K562 (cell line): Measurements from ENCODE around the gene WWC2.

ENCODE experiments used
- BRF2 ChIP-seq: IDR thresholded peaks from 3 replicates; pipeline ENCODE4 v1.6.1; 2011; ENCODE audit warnings: borderline replicate concordance, mild to moderate bottlenecking; ENCODE audit not compliant: insufficient read length, insufficient read depth
- CREM ChIP-seq: IDR thresholded peaks from 2 replicates; pipeline ENCODE4 v1.6.1; 2014; ENCODE audit warnings: antibody characterized with exemption, low read depth
- EP300 ChIP-seq: IDR thresholded peaks from 2 replicates; pipeline ENCODE4 v1.6.1; 2012; ENCODE audit warnings: low read length, improper control_type of control experiment
- ETV6 ChIP-seq, 3 experiments: fragments of 150-350 bp in 1 of 3; sonication (generic) in 1 of 3; formaldehyde crosslinking in 1 of 3; IDR thresholded peaks; 2 replicates each; pipeline versions ENCODE4 v1.6.1 to v1.8.0; 2014 to 2022; ENCODE audit warnings: borderline replicate concordance in 2 of 3, low read depth in 2 of 3, antibody characterized with exemption in 1 of 3, low read length in 1 of 3, mild to moderate bottlenecking in 1 of 3, missing genetic modification reagents in 1 of 3
- FOXP4 ChIP-seq: sonication (generic); formaldehyde crosslinking; IDR thresholded peaks from 2 replicates; pipeline ENCODE4 v1.8.0; 2022; ENCODE audit warnings: mild to moderate bottlenecking, missing genetic modification reagents, borderline replicate concordance
- MAX ChIP-seq: sonication (generic); formaldehyde crosslinking; IDR thresholded peaks from 2 replicates; pipeline ENCODE4 v1.9.0; 2022; ENCODE audit warnings: mild to moderate bottlenecking, missing genetic modification reagents
- PHB ChIP-seq: fragments of 250-450 bp; sonication (Bioruptor Pico); IDR thresholded peaks from 2 replicates; pipeline ENCODE4 v1.5.0; 2021
- TARDBP ChIP-seq: fragments of 450-650 bp; IDR thresholded peaks from 2 replicates; pipeline ENCODE4 v1.6.1; 2016
- TF ChIP-seq, protein P1 (sequence below), 2 experiments: fragments of 450-650 bp; formaldehyde crosslinking in 1 of 2; IDR thresholded peaks; 2 replicates each; pipeline versions ENCODE4 v1.4.0 to v1.6.1; 2014 to 2020; ENCODE audit warnings: mild to moderate bottlenecking in 2 of 2, borderline replicate concordance in 1 of 2, low read depth in 1 of 2

GRCh38 chr4:183256343-183256742, 157.3 kb downstream of the WWC2 start:
- TF ChIP-seq TARDBP (no peak), PHB (CRISPR knock-in tag) (no peak), FOXP4 (no peak), BRF2 (no peak), CREM (no peak), MAX (CRISPR knock-in tag) (no peak), ETV6 (IDR thresholded peaks at IDR 0.05; ENCODE audit: borderline replicate concordance in 1 of 2, low read depth in 2 of 2, low read length in 1 of 2) (no peak), ETV6 (CRISPR knock-in tag; IDR thresholded peaks at IDR 0.05; ENCODE audit: borderline replicate concordance) (no peak), EP300 (no peak)
- TF ChIP-seq, protein P1, sequence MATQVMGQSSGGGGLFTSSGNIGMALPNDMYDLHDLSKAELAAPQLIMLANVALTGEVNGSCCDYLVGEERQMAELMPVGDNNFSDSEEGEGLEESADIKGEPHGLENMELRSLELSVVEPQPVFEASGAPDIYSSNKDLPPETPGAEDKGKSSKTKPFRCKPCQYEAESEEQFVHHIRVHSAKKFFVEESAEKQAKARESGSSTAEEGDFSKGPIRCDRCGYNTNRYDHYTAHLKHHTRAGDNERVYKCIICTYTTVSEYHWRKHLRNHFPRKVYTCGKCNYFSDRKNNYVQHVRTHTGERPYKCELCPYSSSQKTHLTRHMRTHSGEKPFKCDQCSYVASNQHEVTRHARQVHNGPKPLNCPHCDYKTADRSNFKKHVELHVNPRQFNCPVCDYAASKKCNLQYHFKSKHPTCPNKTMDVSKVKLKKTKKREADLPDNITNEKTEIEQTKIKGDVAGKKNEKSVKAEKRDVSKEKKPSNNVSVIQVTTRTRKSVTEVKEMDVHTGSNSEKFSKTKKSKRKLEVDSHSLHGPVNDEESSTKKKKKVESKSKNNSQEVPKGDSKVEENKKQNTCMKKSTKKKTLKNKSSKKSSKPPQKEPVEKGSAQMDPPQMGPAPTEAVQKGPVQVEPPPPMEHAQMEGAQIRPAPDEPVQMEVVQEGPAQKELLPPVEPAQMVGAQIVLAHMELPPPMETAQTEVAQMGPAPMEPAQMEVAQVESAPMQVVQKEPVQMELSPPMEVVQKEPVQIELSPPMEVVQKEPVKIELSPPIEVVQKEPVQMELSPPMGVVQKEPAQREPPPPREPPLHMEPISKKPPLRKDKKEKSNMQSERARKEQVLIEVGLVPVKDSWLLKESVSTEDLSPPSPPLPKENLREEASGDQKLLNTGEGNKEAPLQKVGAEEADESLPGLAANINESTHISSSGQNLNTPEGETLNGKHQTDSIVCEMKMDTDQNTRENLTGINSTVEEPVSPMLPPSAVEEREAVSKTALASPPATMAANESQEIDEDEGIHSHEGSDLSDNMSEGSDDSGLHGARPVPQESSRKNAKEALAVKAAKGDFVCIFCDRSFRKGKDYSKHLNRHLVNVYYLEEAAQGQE (IDR thresholded peaks at IDR 0.05; ENCODE audit: borderline replicate concordance) = no peak
- TF ChIP-seq, protein P1 (CRISPR knock-in tag; IDR thresholded peaks at IDR 0.05; ENCODE audit: low read depth) = no peak
